Fibroblast of pulmonary artery (primary cell): Measurements from ENCODE around the gene TEX36.

Source experiments
- DNase-seq: peaks from one replicate; pipeline ENCODE4 v3.0.0-alpha.2; 2010; ENCODE audit warnings: low read depth
- H3K4me3 ChIP-seq: replicated peaks from 2 replicates; pipeline ENCODE4 v1.5.1; 2011; ENCODE audit warnings: low read depth, mild to moderate bottlenecking, control low read depth, low read length, moderate library complexity
- TF ChIP-seq, protein P1 (sequence below): IDR thresholded peaks from 2 replicates; pipeline ENCODE4 v1.5.1; 2011; ENCODE audit warnings: mild to moderate bottlenecking, control low read depth, low read length, inconsistent platforms; ENCODE audit errors: missing control alignments

Gene TEX36

DNA sequence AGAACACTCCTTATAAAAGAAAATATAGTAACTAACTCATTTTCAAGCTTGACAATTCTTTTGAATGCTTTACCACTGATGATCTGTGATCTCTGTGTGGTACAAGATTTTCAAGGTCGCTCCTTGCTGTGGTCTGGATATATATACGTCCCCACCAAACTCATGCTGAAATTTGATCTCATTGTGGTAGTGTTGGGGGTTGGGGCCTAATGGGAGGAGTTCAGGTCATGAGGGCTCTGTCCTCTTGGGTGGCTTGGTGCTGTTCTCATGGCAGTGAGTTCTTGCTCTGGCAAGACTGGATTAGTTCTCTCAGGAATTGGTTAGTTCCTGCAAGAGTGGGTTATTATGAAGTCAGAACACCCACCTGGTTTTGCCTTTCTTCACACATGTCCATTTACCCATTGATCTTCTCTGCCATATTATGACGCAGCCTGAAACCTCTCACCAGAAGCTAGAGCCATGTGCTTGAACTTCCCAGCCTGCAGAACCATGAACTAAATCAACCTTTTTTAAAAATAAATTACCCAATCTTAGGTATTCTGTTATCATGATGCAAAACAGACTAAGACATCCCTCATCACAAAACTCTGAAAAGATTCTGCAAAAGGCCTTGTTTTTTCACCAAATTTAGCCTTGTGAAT lies 28.3 kb upstream of the TEX36 start:
- TF ChIP-seq, protein P1, sequence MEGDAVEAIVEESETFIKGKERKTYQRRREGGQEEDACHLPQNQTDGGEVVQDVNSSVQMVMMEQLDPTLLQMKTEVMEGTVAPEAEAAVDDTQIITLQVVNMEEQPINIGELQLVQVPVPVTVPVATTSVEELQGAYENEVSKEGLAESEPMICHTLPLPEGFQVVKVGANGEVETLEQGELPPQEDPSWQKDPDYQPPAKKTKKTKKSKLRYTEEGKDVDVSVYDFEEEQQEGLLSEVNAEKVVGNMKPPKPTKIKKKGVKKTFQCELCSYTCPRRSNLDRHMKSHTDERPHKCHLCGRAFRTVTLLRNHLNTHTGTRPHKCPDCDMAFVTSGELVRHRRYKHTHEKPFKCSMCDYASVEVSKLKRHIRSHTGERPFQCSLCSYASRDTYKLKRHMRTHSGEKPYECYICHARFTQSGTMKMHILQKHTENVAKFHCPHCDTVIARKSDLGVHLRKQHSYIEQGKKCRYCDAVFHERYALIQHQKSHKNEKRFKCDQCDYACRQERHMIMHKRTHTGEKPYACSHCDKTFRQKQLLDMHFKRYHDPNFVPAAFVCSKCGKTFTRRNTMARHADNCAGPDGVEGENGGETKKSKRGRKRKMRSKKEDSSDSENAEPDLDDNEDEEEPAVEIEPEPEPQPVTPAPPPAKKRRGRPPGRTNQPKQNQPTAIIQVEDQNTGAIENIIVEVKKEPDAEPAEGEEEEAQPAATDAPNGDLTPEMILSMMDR, result no peak
- no peak for DNase-seq
- no peak overlapping the region for H3K4me3 ChIP-seq

DNA sequence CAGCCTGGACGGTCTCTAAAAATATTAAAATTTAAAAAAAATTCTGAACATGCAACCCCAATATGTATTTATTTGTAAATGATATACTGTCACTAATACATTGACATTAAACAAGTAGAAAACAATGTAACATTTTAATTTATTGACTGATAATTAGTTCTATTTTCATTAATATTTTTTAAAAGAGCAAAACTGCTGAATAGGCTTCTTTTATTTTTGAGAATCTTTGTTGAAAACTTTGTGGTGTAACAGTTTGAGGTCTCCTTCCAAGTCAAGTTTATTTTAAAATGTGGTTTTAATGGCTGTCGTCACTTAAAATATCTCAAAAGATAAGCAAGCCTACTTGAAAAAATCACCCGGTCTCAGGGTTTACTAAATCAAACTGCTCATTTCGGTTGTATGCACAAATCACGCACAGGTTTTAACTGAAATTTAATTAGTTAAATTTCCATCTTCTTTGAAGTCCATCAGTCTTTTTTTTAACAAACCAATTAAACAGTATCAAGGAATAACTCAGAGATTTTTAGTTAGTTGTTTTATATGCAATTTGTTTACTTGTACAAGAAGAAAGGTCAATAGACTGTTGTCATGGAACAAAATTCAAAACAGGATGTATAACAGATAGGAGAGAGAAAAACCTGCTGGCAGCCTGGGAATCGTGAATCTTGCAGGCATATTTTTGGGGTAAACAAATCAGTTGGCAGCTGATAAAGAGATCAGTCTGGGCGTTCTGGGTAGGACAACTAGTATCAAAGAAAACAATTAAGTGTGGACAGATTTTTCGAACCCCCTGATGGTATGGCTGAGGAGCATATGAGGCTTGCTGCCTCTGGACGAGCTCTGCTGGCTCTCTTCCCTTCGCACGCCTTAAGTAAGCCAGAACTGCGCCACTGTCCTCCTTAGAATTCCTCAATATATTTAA lies 26.9 kb upstream of the TEX36 start:
- peak; percentile 47 for DNase-seq
- no peak overlapping the region for H3K4me3 ChIP-seq
- TF ChIP-seq, protein P1, result no peak

DNA sequence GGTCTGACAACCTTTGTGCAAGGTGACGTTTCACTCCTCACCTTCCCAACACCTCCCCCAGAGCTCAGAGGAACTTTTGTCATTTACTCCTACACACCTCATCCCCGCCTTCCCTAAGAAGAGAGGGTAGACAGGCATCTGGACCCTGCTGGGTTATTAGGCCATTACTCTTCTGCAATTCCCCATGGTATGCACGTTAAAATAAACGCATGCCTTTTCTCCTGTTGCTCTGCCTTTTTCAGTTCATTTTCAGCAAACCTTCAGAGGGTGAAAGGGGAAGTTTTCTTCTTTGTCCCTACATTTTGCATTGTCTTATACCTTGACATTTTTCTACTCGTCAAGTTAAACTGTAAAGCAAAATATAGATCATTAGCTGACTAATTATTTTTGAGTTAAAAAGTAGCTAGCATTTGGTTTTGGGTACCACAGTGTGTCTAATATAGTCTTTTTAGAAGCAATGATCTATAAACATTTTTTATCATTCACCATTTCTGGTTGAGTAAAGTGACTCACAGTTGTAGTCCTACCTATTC lies 26.1 kb upstream of the TEX36 start:
- TF ChIP-seq, protein P1, result no peak
- no peak overlapping the region for H3K4me3 ChIP-seq

DNA sequence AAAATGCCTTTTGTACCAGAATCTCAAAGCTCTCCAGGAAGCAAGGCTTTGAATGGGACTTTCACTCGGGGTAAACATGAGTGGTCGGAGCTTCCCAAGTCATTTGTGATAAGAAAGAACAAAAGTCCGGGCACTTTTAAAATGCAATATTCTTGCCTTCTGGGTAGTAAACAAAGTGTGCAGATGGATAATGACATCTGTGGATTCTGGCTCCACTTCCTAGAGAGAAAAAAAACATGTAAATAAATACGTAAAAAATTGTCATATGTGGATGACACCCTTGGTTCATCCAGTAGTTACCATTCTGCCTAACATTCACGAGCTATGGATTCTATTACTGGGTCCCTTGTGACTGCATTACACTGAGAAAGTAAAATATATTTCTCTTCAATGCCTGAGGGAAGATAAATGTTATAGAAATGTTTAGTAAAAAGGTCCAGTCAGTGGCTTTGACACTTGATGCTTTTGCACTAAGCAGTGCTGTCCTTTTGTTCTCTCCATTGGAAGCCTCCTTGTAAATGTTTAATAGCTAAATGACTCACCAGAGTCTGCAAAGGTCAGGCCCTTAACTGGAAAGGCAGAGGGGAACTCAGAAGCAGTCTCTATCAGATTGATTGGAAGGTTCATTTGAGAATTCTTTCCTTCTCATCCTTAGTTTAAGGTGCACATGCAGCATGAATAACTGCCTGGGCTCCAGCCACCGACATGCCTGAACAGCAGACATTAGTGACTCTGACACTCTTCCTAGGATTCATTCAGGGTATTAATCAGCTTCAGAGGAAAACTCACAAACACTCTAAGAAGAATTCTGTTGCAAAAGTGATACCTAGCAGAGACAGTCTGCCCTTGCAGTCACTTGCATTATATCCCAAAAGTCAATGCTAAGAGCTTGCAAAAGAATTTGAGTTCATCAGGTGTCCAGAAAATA lies 24.8 kb upstream of the TEX36 start:
- DNase-seq, result no peak
- TF ChIP-seq, protein P1, result no peak
- no peak overlapping the region for H3K4me3 ChIP-seq

More for the DNA sequence above, 26.1 kb upstream of the TEX36 start:
- DNase-seq, result no peak

DNA sequence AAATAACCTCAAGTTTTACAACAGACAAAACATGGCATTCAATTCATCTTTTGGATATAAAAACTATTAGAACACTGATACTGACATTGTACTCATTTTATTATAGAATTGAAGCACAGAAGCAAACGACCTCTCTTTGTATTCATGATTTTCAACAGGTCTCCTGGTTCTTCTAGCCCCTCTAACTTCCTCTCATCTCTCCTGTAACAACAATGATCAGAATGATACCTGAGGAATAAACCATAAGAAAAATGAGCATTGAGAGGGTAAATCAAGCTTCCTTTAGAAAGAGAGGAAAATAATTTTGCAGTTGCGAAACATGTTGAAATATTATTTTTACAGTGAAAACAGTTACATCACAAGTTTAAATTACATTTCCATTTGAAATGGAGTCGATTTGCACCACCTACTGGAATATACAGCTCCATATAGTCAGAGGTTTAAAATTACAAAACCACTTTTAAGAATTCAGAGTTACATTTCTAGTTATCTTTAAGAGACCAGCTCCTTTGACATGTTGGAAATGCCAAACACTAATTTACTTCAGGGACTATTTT lies 17.5 kb upstream of the TEX36 start:
- TF ChIP-seq, protein P1, result peak; percentile 17
- H3K4me3 ChIP-seq, result no peak overlapping the region
- peak; percentile 42 for DNase-seq

DNA sequence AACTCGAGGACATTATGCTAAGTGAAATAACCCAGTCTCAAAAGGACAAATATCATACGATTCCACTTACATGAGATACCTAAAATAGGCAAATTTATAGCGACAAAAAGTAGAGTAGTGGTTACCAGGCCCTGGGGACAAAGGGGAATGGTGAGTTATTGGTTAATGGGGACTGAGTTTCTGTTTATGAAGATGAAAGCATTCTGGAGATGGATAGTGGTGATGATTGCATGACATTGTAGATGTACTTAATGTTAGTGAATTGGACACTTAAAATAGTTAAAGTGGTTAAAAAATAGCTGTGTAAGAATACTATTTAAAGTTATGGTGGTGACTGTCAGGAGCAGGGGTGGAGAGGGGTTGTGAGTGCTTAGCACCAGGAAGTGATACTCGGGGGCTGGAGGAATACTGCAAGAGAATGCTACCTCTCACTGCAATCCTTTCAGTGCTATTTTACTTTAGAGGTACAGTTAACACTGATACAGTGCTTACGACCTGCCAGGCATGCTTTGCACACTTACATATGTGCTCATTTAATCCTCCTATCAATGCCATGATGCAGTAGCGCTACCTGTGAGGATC lies 16.7 kb upstream of the TEX36 start:
- TF ChIP-seq, protein P1, result no peak
- no peak overlapping the region for H3K4me3 ChIP-seq
- no peak for DNase-seq
